HAP-1 (cell line): ENCODE data around the gene CA10.

Experiments used
- DNase-seq, 2 experiments: peaks; one replicate each; pipeline ENCODE4 v3.0.0-alpha.2; 2016 to 2020; ENCODE audit warnings: low spot score in 2 of 2
- H3K27me3 ChIP-seq: fragments of 250-450 bp; sonication (Bioruptor Pico); 2 replicates; pipeline ENCODE4 v1.5.1; 2020; ENCODE audit warnings: low read depth, mild to moderate bottlenecking, moderate library complexity
- H3K36me3 ChIP-seq: fragments of 250-450 bp; sonication (Bioruptor Pico); replicated peaks from 2 replicates; pipeline ENCODE4 v1.5.1; 2020; ENCODE audit warnings: mild to moderate bottlenecking
- H3K4me1 ChIP-seq: fragments of 250-450 bp; sonication (Bioruptor Pico); 2 replicates; pipeline ENCODE4 v1.5.1; 2020; ENCODE audit warnings: mild to moderate bottlenecking
- H3K4me3 ChIP-seq: fragments of 250-450 bp; sonication (Bioruptor Pico); 2 replicates; pipeline ENCODE4 v1.5.1; 2020; ENCODE audit warnings: mild to moderate bottlenecking, moderate library complexity
- H3K9me3 ChIP-seq: fragments of 250-450 bp; sonication (Bioruptor Pico); 2 replicates; pipeline ENCODE4 v1.5.1; 2020; ENCODE audit warnings: mild to moderate bottlenecking, moderate library complexity
- in situ Hi-C: fragments of 300-500 bp; cut with MboI; formaldehyde crosslinking; loops from 3 replicates; pipeline ENCODE4 v1.14.3; 2020; ENCODE audit warnings: low sequenced_read_pairs, inconsistent platforms, mixed read lengths

Gene CA10

DNA sequence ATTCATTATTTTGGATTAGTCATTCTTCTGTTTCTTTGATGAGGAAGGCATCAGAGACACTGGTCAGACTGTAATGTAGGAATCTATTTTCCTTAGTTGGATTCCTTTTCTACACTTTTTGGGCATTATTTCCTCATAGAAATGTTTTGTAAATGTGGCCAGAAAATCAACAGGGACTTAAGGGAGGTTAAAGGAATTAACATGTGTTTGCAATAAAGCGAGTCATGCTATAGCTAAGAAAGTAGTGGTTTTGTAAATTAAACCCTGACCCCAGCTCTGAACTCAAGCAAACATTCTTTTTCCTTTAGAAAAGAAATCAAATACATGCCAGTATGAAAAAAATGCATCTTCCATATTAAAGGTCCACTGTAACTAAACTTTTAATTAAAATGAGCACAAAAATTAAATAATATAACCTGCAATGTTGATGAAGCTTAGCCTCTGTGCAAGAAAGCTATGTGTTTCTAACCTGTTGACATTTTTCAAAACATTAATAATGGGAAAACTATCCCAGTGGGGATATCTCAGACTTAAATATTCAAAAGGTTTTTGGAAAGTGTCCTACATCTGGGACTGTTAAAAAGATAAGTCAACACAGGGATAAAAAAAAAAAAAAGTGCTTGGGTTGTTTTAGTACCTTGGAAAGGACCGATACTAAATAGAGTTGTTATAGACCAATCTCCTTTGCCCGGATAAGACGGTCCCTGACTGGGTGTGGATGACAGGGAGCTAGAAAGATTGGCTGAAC is 428.0 kb downstream of the CA10 start:
- in situ Hi-C loops = no loop called here
- Histone ChIP-seq H3K4me1 (no peaks in the 10 kb centered on the region), H3K9me3 (no peaks in the 10 kb centered on the region), H3K4me3 (no peak overlapping the region), H3K27me3 (no peaks in the 10 kb centered on the region), H3K36me3 (no peaks in the 10 kb centered on the region)
- no peak for DNase-seq

DNA sequence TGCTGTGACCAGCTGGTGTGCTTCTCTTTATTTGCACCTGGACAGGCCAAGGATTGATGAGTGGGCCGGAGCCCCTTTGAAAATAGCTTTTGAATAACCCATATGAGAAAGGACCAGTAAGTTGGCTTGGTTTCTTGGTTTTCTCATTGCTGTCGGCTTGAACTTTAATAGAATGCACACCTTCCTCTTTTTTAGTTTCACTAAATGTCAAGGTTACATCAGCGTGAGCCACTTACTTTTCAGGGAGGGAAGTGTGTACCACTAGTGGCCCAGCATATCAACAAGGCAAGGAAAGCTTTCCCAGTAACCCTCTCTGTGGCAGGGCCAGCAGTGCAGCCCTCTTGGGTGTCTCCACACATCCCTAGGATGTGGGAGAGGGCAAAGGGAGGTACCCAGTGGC is 433.3 kb downstream of the CA10 start:
- Histone ChIP-seq H3K4me3 (no peak overlapping the region), H3K27me3 (no peaks in the 10 kb centered on the region), H3K36me3 (no peaks in the 10 kb centered on the region), H3K4me1 (no peaks in the 10 kb centered on the region), H3K9me3 (no peaks in the 10 kb centered on the region)
- in situ Hi-C loops = no loop called here
- DNase-seq = no peak

DNA sequence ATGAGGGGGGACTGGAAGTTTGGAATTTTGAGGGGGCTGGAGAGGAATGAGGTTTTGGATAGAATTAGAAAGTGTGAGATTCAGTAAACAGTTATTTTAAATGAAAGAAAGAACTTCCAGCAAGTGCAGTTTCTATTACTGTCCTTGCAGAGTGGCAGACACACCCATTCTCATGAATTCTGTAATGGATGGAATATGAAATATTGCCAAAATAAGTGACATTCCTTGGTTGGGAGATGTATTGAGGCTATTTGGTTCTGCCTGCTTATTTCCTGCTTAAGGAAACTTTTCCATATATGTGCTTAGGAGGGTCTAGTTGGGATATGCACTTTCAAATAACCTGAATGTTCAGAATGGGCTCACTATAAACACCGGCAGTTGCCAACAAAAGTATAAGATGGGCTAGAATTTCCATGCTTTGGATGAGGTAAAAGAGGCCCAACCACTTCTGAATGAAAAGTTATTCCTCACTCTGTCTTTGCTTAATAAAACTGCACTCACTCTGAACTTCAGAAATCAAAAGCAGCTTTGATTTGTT is 434.4 kb downstream of the CA10 start:
- no peak for DNase-seq
- no peaks in the 10 kb centered on the region for H3K4me1 ChIP-seq
- H3K36me3 ChIP-seq = no peaks in the 10 kb centered on the region
- in situ Hi-C loops = no loop called here
- H3K9me3 ChIP-seq = no peaks in the 10 kb centered on the region
- H3K27me3 ChIP-seq = no peaks in the 10 kb centered on the region
- H3K4me3 ChIP-seq = no peak overlapping the region

- in situ Hi-C loops = no loop called here
- DNase-seq = no peak
- no peaks in the 10 kb centered on the region for H3K4me1 ChIP-seq
Measured at GRCh38 chr17:51722994-51723393, 435.5 kb downstream of the CA10 start.

DNA sequence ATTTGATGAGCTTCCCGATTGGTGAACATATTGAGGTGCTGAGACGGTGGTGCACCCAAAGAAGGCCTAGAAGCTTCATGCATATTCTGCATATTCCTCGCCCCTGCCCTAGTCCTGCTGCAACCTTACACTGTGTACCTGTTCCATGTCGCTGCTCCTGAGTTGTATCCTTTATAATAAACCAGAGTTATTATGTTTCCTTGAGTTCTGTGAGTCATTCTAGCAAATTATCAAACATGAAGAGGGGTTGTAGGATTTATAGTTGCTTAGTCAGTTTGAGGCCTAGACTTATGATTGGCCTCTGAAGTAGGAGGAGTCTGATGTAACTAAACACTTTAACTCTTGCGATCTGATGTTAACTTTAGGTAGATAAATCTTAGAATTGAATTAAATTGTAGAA is 436.8 kb downstream of the CA10 start:
- in situ Hi-C loops = no loop called here
- H3K4me3 ChIP-seq = no peak overlapping the region
- no peak for DNase-seq

More at GRCh38 chr17:51722994-51723393, 435.5 kb downstream of the CA10 start:
- H3K9me3 ChIP-seq = no peaks in the 10 kb centered on the region
- H3K4me3 ChIP-seq = no peak overlapping the region
- H3K36me3 ChIP-seq = no peaks in the 10 kb centered on the region
- H3K27me3 ChIP-seq = no peaks in the 10 kb centered on the region

DNA sequence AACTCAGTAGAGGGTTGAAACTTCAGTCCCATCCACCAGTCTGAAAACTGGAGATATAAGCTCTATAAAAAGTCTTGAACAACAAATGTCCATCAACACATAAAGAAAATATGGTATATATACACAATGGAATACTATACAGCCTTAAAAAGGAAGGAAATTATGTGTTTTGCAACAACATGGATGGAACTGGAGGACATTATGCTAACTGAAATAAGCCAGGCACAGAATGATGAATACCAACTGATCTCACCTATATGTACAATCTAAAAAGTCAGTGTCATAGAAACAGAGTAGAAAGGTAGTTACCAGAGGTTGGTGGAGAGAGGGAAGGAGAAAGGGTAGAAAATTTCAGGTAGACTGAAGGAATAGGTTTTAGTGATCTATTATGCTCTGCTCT is 438.1 kb downstream of the CA10 start:
- no peaks in the 10 kb centered on the region for H3K4me1 ChIP-seq
- in situ Hi-C loops = no loop called here
- H3K36me3 ChIP-seq = no peaks in the 10 kb centered on the region
- DNase-seq = no peak
- no peak overlapping the region for H3K4me3 ChIP-seq
- H3K27me3 ChIP-seq = no peaks in the 10 kb centered on the region
- H3K9me3 ChIP-seq = no peaks in the 10 kb centered on the region

More for the DNA sequence above, 436.8 kb downstream of the CA10 start:
- no peaks in the 10 kb centered on the region for H3K27me3 ChIP-seq
- H3K9me3 ChIP-seq = no peaks in the 10 kb centered on the region
- H3K36me3 ChIP-seq = no peaks in the 10 kb centered on the region
- no peaks in the 10 kb centered on the region for H3K4me1 ChIP-seq

DNA sequence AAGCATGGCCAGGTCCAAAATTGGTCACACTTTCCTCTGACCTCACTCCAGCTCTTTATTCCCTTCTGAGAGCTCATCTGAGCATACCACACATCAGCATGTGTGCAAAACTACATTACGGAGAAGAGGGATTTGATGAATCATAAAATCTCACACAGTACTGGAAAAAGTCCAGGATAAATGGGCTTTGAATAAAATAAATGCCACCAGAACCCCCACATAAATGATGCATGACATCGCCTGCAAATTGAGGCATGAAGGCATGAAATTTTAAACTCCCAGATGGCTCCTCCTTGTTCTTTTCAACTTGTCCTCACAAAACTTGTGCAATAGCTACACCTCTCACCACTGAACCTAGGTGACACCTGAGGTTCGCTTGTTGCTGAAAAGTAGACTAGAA is 439.5 kb downstream of the CA10 start:
- no peak for DNase-seq
- Histone ChIP-seq H3K9me3 (no peaks in the 10 kb centered on the region), H3K36me3 (no peaks in the 10 kb centered on the region), H3K27me3 (no peaks in the 10 kb centered on the region), H3K4me1 (no peaks in the 10 kb centered on the region), H3K4me3 (no peak overlapping the region)
- in situ Hi-C loops = no loop called here

DNA sequence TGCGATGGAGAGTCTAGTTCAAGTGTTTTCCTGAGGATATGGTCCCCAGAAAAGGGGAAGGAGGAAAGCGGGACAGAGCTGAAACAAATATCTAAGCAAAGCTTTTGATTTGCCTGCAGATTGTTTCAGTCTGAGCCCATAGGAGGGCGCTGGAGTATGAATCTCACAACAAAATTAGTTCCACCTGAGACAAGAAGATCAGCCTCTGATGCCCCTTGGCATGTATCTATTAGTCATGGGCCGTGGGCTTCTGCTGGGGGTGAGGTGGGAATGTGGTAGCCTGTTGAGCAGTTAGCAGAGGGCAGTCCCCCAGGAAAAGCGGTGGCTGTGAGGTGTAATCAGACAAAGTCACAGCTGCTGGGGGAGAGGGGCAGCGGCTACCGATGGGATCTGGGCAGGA is 446.9 kb downstream of the CA10 start:
- Histone ChIP-seq H3K9me3 (no peaks in the 10 kb centered on the region), H3K36me3 (no peaks in the 10 kb centered on the region)
- no peak for DNase-seq

GRCh38 chr17:51710634-51710979 is 447.9 kb downstream of the CA10 start:
- Histone ChIP-seq H3K4me1 (no peaks in the 10 kb centered on the region), H3K36me3 (no peaks in the 10 kb centered on the region), H3K4me3 (no peak overlapping the region), H3K27me3 (no peaks in the 10 kb centered on the region), H3K9me3 (no peaks in the 10 kb centered on the region)
- DNase-seq = no peak
- in situ Hi-C loops = no loop called here

More for the DNA sequence above, 446.9 kb downstream of the CA10 start:
- in situ Hi-C loops = no loop called here
- Histone ChIP-seq H3K4me1 (no peaks in the 10 kb centered on the region), H3K4me3 (no peak overlapping the region), H3K27me3 (no peaks in the 10 kb centered on the region)

DNA sequence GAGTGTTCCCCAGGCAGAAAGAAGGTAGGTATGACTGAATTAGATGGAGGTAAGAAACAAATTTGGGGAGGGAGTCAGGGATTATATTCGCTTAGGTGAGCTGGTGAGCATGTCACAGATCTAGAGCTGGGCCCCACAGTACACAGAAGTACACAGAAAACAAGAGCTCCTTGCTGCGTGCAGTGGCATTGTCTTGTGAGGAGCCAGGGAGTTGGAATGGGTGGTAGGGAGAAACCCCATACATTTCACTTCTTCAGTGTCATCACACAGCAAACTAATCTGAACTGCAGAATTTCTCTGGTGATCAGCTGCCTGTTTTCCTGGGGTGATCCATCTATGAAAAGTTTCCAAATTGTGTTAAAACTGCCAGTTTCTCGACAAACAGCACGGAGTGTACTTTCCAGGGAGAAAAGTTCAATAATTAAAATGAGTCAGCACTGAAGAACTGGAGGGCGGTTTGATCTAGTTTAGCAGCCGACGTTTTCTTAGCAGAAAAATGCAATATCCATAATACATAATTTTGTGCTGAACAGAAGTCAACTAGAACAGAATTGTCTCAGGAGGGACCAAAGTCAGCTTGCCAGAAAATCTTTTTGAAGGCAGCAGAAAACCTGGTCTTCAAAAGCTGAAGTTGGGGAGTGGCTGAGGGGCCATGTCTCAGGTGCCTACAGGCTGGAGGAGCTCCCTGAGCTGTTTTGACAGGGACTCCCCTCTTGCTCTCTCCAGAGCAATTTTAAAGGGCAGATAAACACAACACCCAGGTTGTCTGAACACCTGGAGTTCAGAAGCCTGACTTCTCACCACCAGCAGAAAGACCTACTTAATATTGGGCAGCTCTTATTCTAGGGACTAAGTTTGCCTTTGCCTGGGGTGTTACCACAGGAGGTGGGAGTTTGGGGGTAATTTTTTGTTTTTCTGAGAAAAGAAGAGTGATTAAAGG is 448.6 kb downstream of the CA10 start:
- H3K36me3 ChIP-seq = no peaks in the 10 kb centered on the region
- no peak overlapping the region for H3K4me3 ChIP-seq
- DNase-seq = no peak
- no peaks in the 10 kb centered on the region for H3K27me3 ChIP-seq
- no peaks in the 10 kb centered on the region for H3K9me3 ChIP-seq
- in situ Hi-C loops = no loop called here
- H3K4me1 ChIP-seq = no peaks in the 10 kb centered on the region

- no peak overlapping the region for H3K4me3 ChIP-seq
- H3K27me3 ChIP-seq = no peaks in the 10 kb centered on the region
- DNase-seq = no peak
- no peaks in the 10 kb centered on the region for H3K4me1 ChIP-seq
- no peaks in the 10 kb centered on the region for H3K36me3 ChIP-seq
- in situ Hi-C loops = no loop called here
- no peaks in the 10 kb centered on the region for H3K9me3 ChIP-seq
Measured at GRCh38 chr17:51707216-51707615, 451.3 kb downstream of the CA10 start.

DNA sequence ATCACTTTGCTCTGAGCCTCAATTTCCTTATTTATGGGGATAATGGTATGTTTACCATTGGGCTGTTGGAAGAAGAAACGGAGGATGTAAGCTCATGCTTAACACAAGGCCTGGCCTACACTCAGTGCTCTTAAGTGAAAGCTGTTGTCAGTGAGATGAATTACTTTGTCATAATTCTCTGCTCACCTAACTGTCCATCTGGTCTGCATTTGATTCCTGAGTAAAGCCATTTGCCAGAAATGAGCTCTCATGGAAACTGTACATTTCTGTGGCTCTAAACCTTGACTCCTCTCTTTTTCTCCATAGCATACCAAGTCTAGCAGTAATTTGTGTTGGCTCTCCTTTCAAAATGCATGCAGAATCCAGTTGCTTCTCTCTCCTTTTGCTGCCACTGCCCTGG is 452.4 kb downstream of the CA10 start:
- no peak for DNase-seq
- in situ Hi-C loops = no loop called here
- Histone ChIP-seq H3K9me3 (no peaks in the 10 kb centered on the region), H3K4me3 (no peak overlapping the region), H3K4me1 (no peaks in the 10 kb centered on the region), H3K27me3 (no peaks in the 10 kb centered on the region), H3K36me3 (no peaks in the 10 kb centered on the region)

- DNase-seq = no peak
- no peak overlapping the region for H3K4me3 ChIP-seq
- no peaks in the 10 kb centered on the region for H3K4me1 ChIP-seq
- in situ Hi-C loops = no loop called here
- H3K9me3 ChIP-seq = no peaks in the 10 kb centered on the region
- H3K36me3 ChIP-seq = no peaks in the 10 kb centered on the region
- no peaks in the 10 kb centered on the region for H3K27me3 ChIP-seq
Measured at GRCh38 chr17:51703361-51704341, 454.9 kb downstream of the CA10 start.
